GM18867 (cell line): ENCODE data around the gene HMGXB3.

Source experiments
- ATAC-seq: cut with Tn5 transposase; IDR thresholded peaks from one replicate; pipeline ENCODE4 v1.9.1; 2021; ENCODE audit warnings: mild to moderate bottlenecking, moderate library complexity; ENCODE audit not compliant: unreplicated experiment

The HMGXB3 gene

GRCh38 chr5:149988126-149988525 lies 12.4 kb upstream of the HMGXB3 start:
- no peak for ATAC-seq

- peak; percentile 78 for ATAC-seq
Observed at GRCh38 chr5:149990518-149991376, 9.8 kb upstream of the HMGXB3 start.

- no peak for ATAC-seq
Observed at GRCh38 chr5:149993471-149993870, 7.1 kb upstream of the HMGXB3 start.

- ATAC-seq: no peak
Observed at GRCh38 chr5:149995385-149996204, 4.9 kb upstream of the HMGXB3 start.

GRCh38 chr5:149996205-149996890 lies 4.2 kb upstream of the HMGXB3 start:
- no peak for ATAC-seq

- ATAC-seq: no peak
Observed at GRCh38 chr5:149998281-149998680, 2.3 kb upstream of the HMGXB3 start.

- no peak for ATAC-seq
Observed at GRCh38 chr5:149999359-149999758, 1.2 kb upstream of the HMGXB3 start.

GRCh38 chr5:149999866-150000255 lies 678 bp upstream of the HMGXB3 start:
- no peak for ATAC-seq

GRCh38 chr5:150000990-150001659 lies 586 bp downstream of the HMGXB3 start:
- ATAC-seq: peak; percentile 12

GRCh38 chr5:150001660-150002486 lies 1.3 kb downstream of the HMGXB3 start:
- peak; percentile 44 for ATAC-seq

GRCh38 chr5:150006318-150006717 lies 5.8 kb downstream of the HMGXB3 start:
- no peak for ATAC-seq

GRCh38 chr5:150007050-150007449 lies 6.5 kb downstream of the HMGXB3 start:
- ATAC-seq: no peak

- no peak for ATAC-seq
Observed at GRCh38 chr5:150009671-150010387, 9.3 kb downstream of the HMGXB3 start.

- ATAC-seq: no peak
Observed at GRCh38 chr5:150013931-150014330, 13.4 kb downstream of the HMGXB3 start.

- ATAC-seq: no peak
Observed at GRCh38 chr5:150014456-150014855, 13.9 kb downstream of the HMGXB3 start.

- no peak for ATAC-seq
Observed at GRCh38 chr5:150015415-150015814, 14.9 kb downstream of the HMGXB3 start.

GRCh38 chr5:150016537-150016936 lies 16.0 kb downstream of the HMGXB3 start:
- ATAC-seq: no peak

- ATAC-seq: no peak
Observed at GRCh38 chr5:150017226-150018005, 16.9 kb downstream of the HMGXB3 start.

GRCh38 chr5:150020249-150020648 lies 19.7 kb downstream of the HMGXB3 start:
- ATAC-seq: no peak
